ENCODE data around the gene SUMO3.

GRCh38 chr21:44842087-44842486, 24.2 kb upstream of the SUMO3 start:
- TF ChIP-seq MAX (IDR thresholded peaks at IDR 0.05; ENCODE audit: low read depth, low read length) (no peak), EZH2 (IDR thresholded peaks at IDR 0.05; ENCODE audit: borderline replicate concordance, control insufficient read depth, low read depth, low read length) (no peak), CTCF (IDR thresholded peaks at IDR 0.05 in 2 of 3, conservative IDR thresholded peaks at IDR 0.05 in 1 of 3; ENCODE audit: control insufficient read depth in 2 of 3, extremely low read depth in 1 of 3, insufficient read depth in 1 of 3, low read depth in 3 of 3, low read length in 3 of 3) (no peak), ZNF384 (IDR thresholded peaks at IDR 0.05; ENCODE audit: borderline replicate concordance, low read depth, low read length) (no peak), PBX3 (IDR thresholded peaks at IDR 0.05; ENCODE audit: insufficient replicate concordance, low read depth, low read length) (no peak), CHD2 (IDR thresholded peaks at IDR 0.05; ENCODE audit: borderline replicate concordance, low read depth, low read length) (no peak), EP300 (IDR thresholded peaks at IDR 0.05; ENCODE audit: borderline replicate concordance in 1 of 2, control insufficient read depth in 1 of 2, low read depth in 2 of 2, low read length in 2 of 2) (no peak), GABPA (IDR thresholded peaks at IDR 0.05; ENCODE audit: low read depth) (no peak), FOS (IDR thresholded peaks at IDR 0.05; ENCODE audit: borderline replicate concordance, extremely low read depth, insufficient read length) (no peak)
